Endothelial cell of umbilical vein (primary cell): ENCODE results near the gene GABARAP. TPM values are rescaled to one million over a fixed set of nuclear protein-coding genes. Genes with fewer than 3 reads are reported as not detected.

Experiments
- BruUV-seq: library from RNA; stranded (reverse); fragments of 400-500 nt; replicated peaks from 2 replicates; lab custom pipeline; 2021; lab: Mats Ljungman, UMichigan
- CTCF ChIA-PET: fragments of 300-600, 350-600 bp; sonication (Branson Sonifier 250); formaldehyde crosslinking; loops from one replicate; lab custom pipeline; 2021; ENCODE audit warnings: antibody characterized with exemption, inconsistent platforms; lab: Charles Lee
- POLR2A ChIA-PET: fragments of 300-600, 350-600 bp; sonication (Branson Sonifier 250); formaldehyde crosslinking; loops from one replicate; lab custom pipeline; 2021; ENCODE audit warnings: antibody characterized with exemption, inconsistent platforms; lab: Charles Lee
- DNase-seq: peaks from one replicate; pipeline ENCODE4 v3.0.0-alpha.2; 2011; ENCODE audit warnings: low read depth, low spot score
- FAIRE-seq: peaks from 2 replicates; lab custom pipeline; 2011; peaks lifted over from hg19 to GRCh38; lab: Jason Lieb, UNC
- H2AFZ ChIP-seq: 2 replicates; pipeline ENCODE4 v1.6.0; 2012; ENCODE audit warnings: low read depth, low read length, control low read depth, inconsistent platforms
- H3K27ac ChIP-seq: 2 replicates; pipeline ENCODE4 v1.5.1; 2011; ENCODE audit warnings: low read depth, mild to moderate bottlenecking, control low read depth, low read length, moderate library complexity; ENCODE audit not compliant: insufficient read depth
- H3K27me3 ChIP-seq, 2 experiments: 2 replicates each; pipeline versions ENCODE4 v1.6.0 to v1.6.1; 2011; ENCODE audit warnings: low read length in 2 of 2, mixed read lengths in 1 of 2; ENCODE audit not compliant: control insufficient read depth in 2 of 2, insufficient read depth in 2 of 2
- H3K36me3 ChIP-seq, 2 experiments: 2 replicates in 1 of 2; 3 replicates in 1 of 2; pipeline ENCODE4 v1.5.1; 2011; ENCODE audit warnings: low read length in 2 of 2, mild to moderate bottlenecking in 1 of 2, moderate library complexity in 1 of 2; ENCODE audit not compliant: control insufficient read depth in 2 of 2, insufficient read depth in 2 of 2; ENCODE audit errors: extremely low read depth in 1 of 2
- H3K4me1 ChIP-seq: 3 replicates; pipeline ENCODE4 v1.5.1; 2011; ENCODE audit warnings: mild to moderate bottlenecking, low read length; ENCODE audit not compliant: control insufficient read depth, insufficient read depth; ENCODE audit errors: extremely low read depth
- H3K4me2 ChIP-seq: 2 replicates; pipeline ENCODE4 v1.6.1; 2011; ENCODE audit warnings: low read length, control low read depth, mixed read lengths; ENCODE audit not compliant: insufficient read depth
- H3K4me3 ChIP-seq, 3 experiments: fragments of 200-600 bp in 1 of 3; sonication (generic), shearing (Covaris generic) in 1 of 3; replicated peaks in 1 of 3; 2 replicates each; pipeline ENCODE4 v1.5.1; 2011 to 2016; ENCODE audit warnings: control low read depth in 3 of 3, low read length in 3 of 3, mild to moderate bottlenecking in 2 of 3, inconsistent platforms in 1 of 3, low read depth in 1 of 3, moderate library complexity in 1 of 3; ENCODE audit not compliant: insufficient read depth in 1 of 3
- H3K79me2 ChIP-seq: 2 replicates; pipeline ENCODE4 v1.6.0; 2012; ENCODE audit warnings: low read length, inconsistent platforms; ENCODE audit not compliant: control insufficient read depth, insufficient read depth
- H3K9ac ChIP-seq: replicated peaks from 2 replicates; pipeline ENCODE3; 2011; ENCODE audit warnings: low read length, control low read depth; ENCODE audit not compliant: insufficient read depth; ENCODE audit errors: extremely low read depth
- H3K9me1 ChIP-seq: replicated peaks from 3 replicates; pipeline ENCODE4 v1.6.0; 2011; ENCODE audit warnings: mild to moderate bottlenecking, low read length; ENCODE audit not compliant: control insufficient read depth, insufficient read depth; ENCODE audit errors: extremely low read depth
- H3K9me3 ChIP-seq: replicated peaks from 2 replicates; pipeline ENCODE4 v1.5.1; 2012; ENCODE audit warnings: low read length, inconsistent platforms; ENCODE audit not compliant: control insufficient read depth, insufficient read depth
- H4K20me1 ChIP-seq: replicated peaks from 2 replicates; pipeline ENCODE3; 2011; ENCODE audit warnings: mild to moderate bottlenecking, low read length; ENCODE audit not compliant: control insufficient read depth, insufficient read depth; ENCODE audit errors: extremely low read depth
- CTCF ChIP-seq, 2 donors: IDR thresholded peaks; 1 replicate in 1 of 2; 2 replicates in 1 of 2; pipeline ENCODE4 v1.5.1; 2011; ENCODE audit warnings: low read length in 2 of 2, mild to moderate bottlenecking in 2 of 2, moderate library complexity in 2 of 2, control low read depth in 1 of 2, inconsistent platforms in 1 of 2, low read depth in 1 of 2; ENCODE audit not compliant: insufficient read depth in 1 of 2; ENCODE audit errors: extremely low read depth in 1 of 2
- EZH2 ChIP-seq: IDR thresholded peaks from 2 replicates; pipeline ENCODE4 v1.6.1; 2012; ENCODE audit warnings: borderline replicate concordance, low read depth, mild to moderate bottlenecking, moderate library complexity, low read length, inconsistent platforms; ENCODE audit not compliant: severe bottlenecking
- FOS ChIP-seq: IDR thresholded peaks from 2 replicates; pipeline ENCODE4 v1.6.1; 2011; ENCODE audit warnings: mild to moderate bottlenecking, low read length, moderate library complexity, borderline replicate concordance; ENCODE audit not compliant: insufficient read depth
- GATA2 ChIP-seq: IDR thresholded peaks from 2 replicates; pipeline ENCODE4 v1.7.0; 2011; ENCODE audit warnings: low read depth, mild to moderate bottlenecking, moderate library complexity, mixed read lengths, low read length; ENCODE audit not compliant: insufficient read length, insufficient read depth
- JUN ChIP-seq: IDR thresholded peaks from 2 replicates; pipeline ENCODE4 v1.6.1; 2011; ENCODE audit warnings: borderline replicate concordance, low read depth; ENCODE audit not compliant: insufficient read length, insufficient read depth
- MAX ChIP-seq: IDR thresholded peaks from 2 replicates; pipeline ENCODE4 v1.6.1; 2011; ENCODE audit not compliant: insufficient read depth, insufficient read length
- MYC ChIP-seq: IDR thresholded peaks from one replicate; pipeline ENCODE4 v1.6.1; 2011; ENCODE audit warnings: mild to moderate bottlenecking, low read depth, low read length
- POLR2A ChIP-seq: IDR thresholded peaks from 2 replicates; pipeline ENCODE4 v1.6.1; 2012; ENCODE audit warnings: low read depth, mild to moderate bottlenecking, control low read depth, low read length
- POLR2AphosphoS5 ChIP-seq: IDR thresholded peaks from 2 replicates; pipeline ENCODE4 v1.6.1; 2012; ENCODE audit warnings: low read depth, mild to moderate bottlenecking, control low read depth, low read length, moderate library complexity; ENCODE audit not compliant: insufficient read depth
- dilution Hi-C: fragments of 300-500 bp; cut with MboI; formaldehyde crosslinking; loops from one replicate; pipeline ENCODE4 v1.15.0; 2019; ENCODE audit warnings: low sequenced_read_pairs; ENCODE audit not compliant: extremely low pct_ligation_motif_present
- intact Hi-C: fragments of 100-400 bp; cut with micrococcal nuclease; formaldehyde crosslinking; loops from one replicate; pipeline ENCODE4 v1.10.0; 2022
- polyA plus RNA-seq, 4 experiments: library from polyadenylated mRNA; depleted of rRNA in 3 of 4; stranded (reverse) in 3 of 4; unstranded in 1 of 4; fragments of >200 nt; gene quantifications; 2 replicates each; pipeline versions ENCODE4 v1.2.1 to v1.2.3, GENCODE V29; 2011 to 2012; ENCODE audit warnings: missing spikeins in 1 of 4
- total RNA-seq: library from RNA; stranded (reverse); gene quantifications from 2 replicates; pipeline ENCODE4 v1.2.3, GENCODE V29; 2021

GABARAP gene
- total and polyA plus RNA-seq, 2 donors (not counting 3 experiments of a cell fraction or from before 2014, with no cell fraction given), result 401 to 882 TPM

GRCh38 chr17:7252176-7253043, 10.2 kb upstream of the GABARAP start, which contains the start of gene ELP5:
Gene ELP5 (plus strand): TSS chr17:7252215. CDS start chr17:7252551, 336 bp downstream.
- H3K79me2 ChIP-seq, result peaks cover 55% of the 10 kb centered on the region
- POLR2A ChIA-PET, result no interaction called here

More at GRCh38 chr17:7252176-7253043, 10.2 kb upstream of the GABARAP start, which contains the start of gene ELP5:
- Histone ChIP-seq H3K4me1 (peaks cover 23% of the 10 kb centered on the region), H3K36me3 (peaks cover 3 to 13% of the 10 kb centered on the region in 2 experiments), H3K9me3 (no peaks in the 10 kb centered on the region), H3K9me1 (no peaks in the 10 kb centered on the region), H2AFZ (peak within 1 kb of the TSS; percentile 82), H3K4me2 (peak within 1 kb of the TSS; percentile 90), H3K4me3 (peak within 1 kb of the TSS; percentile 57 to 87 (median 83)), H3K27ac (peak within 1 kb of the TSS; percentile 95), H4K20me1 (no peaks in the 10 kb centered on the region), H3K27me3 (no peaks in the 10 kb centered on the region), H3K9ac (peak within 1 kb of the TSS; percentile 94)
- TSS peak; percentile 49 for BruUV-seq
- DNase-seq, result peak; percentile 99
- dilution Hi-C loops (no loop called here), intact Hi-C loops (loop anchor here (1.0 to 5.0 kb wide), 6 partner anchors 9 to 185 kb away; partner anchors contain the start of genes FGF11, PHF23, SLC2A4 and TMEM102)
- CTCF ChIA-PET, result interaction anchor here (1.1 to 1.2 kb wide), 2 partner anchors 9 to 44 kb away, joined by 3 to 5 read pairs; no protein-coding TSS in a partner anchor
- FAIRE-seq, result no peak
- TF ChIP-seq POLR2AphosphoS5, result peak; percentile 70
- TF ChIP-seq JUN, result peak; percentile 60
- no peak for TF ChIP-seq FOS
- TF ChIP-seq GATA2, result no peak
- peak; percentile 3 for TF ChIP-seq MAX
- TF ChIP-seq CTCF (IDR thresholded peaks at IDR 0.05; ENCODE audit: extremely low read depth in 1 of 2, insufficient read depth in 1 of 2, low read depth in 1 of 2, low read length in 2 of 2), result peak in 1 of 2 donors; percentile 10
- TF ChIP-seq MYC, result no peak
- peak; percentile 49 for TF ChIP-seq POLR2A
- no peak for TF ChIP-seq EZH2
